GM21717 (cell line): Measurements from ENCODE around the gene RMI2.

Experiments used
- ATAC-seq: cut with Tn5 transposase; IDR thresholded peaks from one replicate; pipeline ENCODE4 v1.9.1; 2021; ENCODE audit warnings: mild to moderate bottlenecking, moderate library complexity; ENCODE audit not compliant: unreplicated experiment

Gene RMI2

DNA sequence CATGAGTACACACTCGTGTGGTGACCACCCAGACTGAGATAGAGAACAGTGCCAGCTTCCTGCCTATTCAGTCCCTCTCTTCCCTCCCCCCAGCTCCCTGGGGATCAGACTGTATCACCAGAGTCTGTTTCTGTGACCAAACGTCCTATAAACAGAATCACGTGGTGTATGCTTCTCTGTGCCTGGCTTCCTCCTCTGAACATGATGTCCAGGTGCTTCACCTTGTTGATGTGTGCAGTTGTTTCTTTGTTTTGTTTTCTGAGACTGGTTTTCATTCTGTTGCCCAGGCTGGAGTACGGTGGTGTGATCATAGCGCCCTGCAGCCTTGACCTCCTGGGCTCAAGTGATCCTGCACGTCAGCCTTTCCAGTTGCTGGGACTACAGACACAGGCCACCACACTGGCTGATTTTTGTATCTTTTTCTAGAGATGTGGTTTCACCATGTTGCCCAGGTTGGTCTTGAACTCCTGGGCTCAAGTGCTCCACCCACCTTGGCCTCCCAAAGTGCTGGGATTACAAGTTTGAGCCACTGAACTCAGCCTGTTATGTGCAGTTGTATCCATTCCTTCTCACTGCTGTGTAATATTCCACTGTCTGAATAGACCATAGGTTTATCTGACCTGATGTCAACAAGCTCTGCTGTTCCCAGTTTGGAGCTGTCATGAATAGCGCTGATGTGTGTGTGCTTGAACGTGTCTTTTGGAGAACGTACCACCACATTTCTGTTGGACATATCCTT is 35.2 kb upstream of the RMI2 start:
- peak; percentile 36 for ATAC-seq

DNA sequence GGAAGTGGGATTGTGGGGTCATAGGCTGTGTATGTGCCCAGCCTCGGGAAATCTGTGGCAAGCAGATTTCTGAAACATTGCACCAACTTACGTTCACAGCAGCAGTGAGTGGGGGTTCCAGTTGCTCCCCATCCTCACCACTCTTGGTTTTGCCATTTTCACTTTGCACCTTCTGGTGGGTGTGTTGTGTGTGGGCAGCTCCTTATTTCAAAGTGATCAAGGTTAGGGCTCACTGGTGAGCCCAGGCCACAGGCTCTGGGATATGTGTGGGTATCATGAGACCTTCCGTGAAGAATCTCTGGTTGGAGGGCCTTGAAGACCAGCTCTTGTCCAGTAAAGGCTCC is 34.7 kb upstream of the RMI2 start:
- no peak for ATAC-seq

DNA sequence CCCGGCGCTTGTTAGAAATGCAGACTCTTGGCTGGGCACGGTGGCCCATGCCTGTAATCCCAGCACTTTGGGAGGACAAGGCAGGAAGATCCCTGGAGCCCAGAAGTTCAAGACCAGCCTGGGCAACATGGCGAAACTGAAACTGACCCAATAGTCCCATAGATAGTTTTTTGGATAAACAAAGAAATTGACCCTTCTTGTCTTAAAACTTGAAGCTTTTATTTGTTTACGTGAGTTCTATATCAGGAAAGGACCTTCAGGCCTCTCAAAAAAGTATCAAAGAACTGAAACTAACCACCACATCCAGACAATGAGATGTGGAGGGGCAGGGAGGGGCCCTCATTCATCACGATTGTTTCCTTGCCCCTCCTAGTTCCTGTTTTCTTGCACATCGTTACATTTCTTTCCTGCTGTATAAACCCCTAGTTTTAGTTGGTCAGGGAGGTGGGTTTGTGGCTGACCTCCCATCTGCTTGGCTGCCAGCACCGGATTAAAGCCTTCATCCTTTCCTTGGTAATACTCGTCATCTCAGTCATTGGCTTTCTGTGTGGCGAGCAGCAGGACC is 34.2 kb upstream of the RMI2 start:
- ATAC-seq = no peak

DNA sequence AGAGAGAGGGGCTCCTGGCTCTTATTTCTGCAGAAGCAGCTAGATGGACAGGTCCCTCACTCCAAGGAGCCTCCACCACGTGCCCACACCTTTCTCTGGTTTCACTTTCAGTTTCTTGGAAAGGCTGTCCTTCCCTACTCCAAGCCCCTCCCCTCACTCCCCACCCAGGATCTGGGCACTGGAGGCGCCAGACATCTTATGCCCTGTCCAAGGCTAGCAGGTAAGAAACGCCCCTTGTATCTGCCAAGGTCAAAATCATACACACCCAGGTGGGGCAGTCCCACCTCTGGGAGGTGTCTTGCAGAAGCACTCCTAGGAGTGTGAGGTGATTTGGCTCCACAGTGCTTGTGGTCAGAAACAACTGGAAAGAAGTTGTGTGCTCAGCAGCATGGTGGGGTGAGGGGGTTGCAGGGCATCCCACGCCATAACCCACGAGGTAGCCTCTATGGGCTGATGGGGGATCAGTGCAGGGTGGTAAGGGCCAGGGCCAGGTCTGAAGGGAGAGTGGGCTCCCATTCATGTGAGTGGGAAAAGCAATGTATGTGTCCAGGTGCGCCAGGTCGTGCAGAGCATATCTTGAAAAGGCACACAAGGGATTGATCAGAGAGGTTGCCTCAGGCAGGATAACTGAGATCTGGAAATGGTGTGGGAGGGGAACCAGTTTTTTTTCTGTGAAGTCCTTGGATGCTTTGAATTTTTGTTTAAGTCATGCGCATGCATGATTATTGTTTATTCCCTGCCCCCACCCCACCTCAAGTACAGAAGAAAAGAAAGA is 32.4 kb upstream of the RMI2 start:
- no peak for ATAC-seq

DNA sequence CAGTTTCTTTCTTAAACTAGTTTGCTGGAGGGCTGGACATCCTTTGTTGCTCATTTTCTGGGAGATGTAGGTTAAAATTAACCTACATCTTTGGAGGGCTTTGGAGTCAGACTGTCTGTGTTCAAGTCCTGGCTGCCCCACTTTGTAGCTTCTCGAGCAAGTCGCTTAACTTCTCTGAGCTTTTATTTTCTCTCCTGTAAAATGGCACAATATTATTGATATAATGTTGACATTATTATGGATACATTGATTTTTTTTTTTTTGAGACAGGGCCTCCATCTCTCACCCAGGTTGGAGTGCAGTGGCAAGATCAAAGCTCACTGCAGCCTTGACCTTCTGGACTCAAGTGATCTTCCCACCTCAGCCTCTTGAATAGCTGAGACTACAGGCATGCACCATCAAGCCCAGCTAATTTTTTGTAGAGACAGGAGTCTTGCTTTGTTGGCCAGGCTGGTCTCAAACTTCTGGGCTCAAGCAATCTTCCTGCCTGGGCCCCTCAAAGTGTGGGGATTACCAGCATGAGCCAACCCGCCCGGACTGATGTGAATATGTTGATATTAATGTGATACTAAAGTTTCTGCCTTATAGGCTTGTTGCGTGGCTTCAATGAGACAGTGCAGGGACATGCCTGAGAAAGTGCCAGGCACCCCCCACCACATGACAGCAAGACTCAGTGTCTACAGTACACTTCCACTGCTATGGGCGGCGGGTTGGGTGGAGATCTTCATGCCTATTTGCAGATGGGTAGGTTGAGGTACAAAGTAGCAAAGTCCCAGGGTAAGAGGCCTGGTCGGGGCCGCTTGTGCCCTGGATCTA is 31.6 kb upstream of the RMI2 start:
- no peak for ATAC-seq

DNA sequence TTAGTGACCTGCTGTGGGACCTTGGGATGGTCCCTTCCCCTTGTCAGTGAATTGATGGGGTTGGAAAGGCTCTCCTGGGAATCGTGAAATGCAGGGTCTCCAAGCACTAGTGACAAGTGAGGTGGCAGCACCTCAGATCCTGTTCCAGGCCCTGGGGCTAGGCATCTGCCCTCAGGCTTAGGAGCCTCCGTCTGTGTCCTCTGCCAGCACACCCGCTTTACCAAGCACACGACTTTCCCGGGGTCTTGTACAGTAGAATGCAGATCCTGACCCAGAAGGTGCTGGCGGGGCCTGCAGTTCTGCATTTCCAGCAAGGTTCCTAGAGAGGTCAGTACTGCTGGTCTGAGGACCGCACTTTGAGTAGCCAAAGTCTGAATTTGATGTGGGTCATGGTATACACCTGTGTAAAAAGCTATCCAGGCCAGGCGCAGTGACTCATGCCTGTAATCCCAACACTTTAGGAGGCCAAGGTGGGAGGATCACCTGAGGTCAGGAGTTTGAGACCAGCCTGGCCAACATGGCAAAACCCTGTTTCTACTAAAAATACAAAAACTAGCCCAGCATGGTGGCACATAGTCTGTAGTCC is 30.9 kb upstream of the RMI2 start:
- no peak for ATAC-seq

DNA sequence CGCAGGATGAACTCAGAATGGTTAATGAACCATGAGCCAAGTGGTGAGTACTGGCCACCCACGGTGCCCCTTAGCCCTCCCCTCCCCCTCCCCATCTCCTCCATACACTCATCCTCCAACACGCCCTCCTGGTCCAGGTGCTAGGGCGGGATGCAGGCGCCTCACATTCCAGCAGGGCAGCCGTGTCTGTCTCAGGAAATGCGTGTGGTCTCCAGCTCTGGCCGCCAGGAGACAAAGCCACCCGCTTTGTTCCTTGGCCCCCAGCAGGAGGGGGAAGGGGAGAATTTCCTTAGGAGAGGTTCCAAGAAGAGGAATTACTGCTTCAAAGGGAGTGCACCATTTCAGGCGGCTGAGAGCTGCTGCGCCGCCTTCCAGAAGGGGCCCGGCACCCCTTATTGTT is 29.7 kb upstream of the RMI2 start:
- no peak for ATAC-seq

DNA sequence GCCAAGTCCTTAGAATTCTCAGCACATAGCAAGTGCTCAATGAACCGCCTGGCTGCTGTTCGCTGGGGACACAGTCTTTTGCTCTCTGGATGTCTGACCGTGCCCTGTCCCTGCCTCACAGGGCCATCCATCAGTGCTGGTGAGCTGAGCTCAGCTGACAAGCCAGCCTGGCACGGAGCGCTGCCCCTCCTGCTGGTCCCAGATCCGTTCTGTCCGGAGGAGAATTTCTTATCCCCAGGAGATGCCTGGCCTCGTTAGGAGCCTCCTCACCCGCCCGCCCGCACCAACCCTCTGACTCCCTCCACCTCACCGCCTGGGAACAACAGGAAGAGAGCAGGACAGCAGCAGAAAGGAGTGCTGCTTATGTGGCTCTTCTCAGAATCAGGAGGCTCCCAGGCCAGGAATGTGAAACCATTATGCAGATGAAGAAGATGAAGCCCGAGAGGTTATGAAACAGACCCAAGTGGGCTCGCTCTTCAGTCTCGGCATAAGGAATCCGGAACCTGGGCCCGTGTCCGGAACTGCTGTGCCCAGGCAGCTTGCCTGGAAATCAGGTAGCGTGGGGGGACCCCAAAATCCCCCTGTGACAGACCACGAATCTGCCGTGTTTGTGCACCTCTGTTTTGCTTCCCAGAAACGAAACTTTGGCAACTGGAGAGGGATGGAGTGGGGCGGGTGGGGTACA is 28.8 kb upstream of the RMI2 start:
- no peak for ATAC-seq

DNA sequence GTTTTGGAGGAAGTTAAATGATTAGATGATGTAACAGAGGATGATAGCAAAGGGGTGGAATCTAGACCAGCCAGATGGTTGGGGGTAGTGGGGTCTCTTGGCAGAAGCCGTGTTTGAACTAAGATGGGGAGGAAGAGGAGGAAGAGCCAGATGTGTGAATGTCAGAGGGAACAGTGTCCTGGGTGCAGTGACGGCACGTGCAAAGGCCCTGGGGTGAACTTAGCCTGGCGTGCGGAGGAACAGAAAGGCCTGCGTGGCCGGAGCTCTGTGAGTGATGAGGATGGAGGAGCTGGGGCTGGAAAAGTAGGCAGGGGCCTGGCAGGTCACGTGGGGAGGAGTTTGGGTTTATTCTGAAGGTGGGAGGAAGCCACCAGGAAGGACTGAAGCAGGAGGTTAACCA is 26.4 kb upstream of the RMI2 start:
- no peak for ATAC-seq

DNA sequence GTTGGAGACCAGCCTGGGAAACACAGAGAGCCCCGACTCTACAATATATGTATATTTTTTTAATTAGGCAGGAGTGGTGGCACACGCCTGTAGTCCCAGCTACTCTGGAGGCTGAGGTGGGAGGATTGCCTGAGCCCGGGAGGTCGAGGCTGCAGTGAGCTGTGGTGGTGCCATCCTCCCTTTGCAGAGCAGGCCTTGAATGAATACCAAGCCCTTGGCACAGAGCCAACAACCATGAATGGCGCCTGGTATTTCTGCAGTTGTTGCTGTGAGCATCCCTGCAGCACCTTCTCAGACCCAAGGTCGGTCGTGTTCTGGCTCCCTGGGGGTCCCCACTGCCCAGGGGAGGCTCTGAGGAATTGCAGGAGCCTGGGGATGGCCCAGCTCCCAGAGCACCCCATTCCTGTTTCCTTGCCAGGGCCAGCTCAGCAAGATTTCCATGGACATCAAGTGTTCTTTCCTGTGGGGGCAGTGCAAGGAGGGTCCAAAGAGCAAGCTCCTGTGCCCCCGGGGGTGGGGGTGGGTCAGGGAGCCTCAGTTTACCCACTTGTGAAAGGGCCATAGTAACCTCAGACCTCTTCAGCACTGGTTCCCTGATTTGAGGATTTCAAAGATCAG is 25.6 kb upstream of the RMI2 start:
- ATAC-seq = no peak

DNA sequence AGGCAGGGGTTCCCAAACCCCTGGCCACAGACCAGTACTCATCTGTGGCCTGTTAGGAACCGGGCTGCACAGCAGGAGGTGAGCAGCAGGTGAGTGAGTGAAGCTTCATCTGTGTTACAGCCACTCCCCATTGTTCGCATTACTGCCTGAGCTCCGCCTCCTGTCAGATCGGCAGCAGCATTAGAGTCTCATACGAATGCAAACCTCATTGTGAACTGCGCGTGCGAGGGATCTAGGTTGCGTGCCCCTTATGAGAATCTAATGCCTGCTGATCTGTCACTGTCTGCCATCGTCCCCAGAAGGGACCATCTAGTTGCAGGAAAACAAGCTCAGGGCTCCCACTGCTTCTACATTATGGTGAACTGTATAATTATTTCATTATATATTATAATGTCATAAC is 25.1 kb upstream of the RMI2 start:
- no peak for ATAC-seq

DNA sequence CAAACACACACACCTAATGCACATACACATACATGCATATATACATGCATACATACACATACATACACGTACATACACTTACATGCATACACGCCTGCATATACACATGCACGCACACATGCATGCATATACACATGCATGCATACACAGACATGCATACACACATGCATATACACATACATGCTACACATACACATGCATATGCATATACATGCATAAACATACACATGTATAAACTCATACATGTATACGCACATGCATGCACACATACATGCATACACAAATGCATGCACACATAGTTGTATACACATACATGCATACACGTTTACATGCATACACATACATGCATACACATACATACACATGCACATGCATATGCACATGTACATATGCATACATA is 23.6 kb upstream of the RMI2 start:
- no peak for ATAC-seq

DNA sequence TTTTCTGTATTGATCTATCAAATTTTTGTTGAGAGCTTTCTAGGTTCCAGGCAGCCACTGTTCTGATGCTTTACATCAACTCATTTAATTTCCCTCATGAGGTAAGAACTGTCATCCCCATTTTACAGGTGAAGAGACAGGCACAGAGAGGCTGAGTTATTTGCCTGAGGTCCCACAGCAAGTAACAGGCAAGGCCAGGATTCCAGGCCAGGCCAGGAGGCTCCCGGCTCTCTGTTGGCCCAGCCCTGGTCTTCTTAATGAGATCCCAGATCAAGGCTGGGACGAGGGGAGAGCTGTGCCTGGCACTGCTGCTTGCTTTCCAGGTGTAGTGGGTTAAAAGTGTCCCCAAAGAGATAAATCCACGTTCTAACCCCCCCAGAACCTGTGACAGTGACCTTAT is 22.4 kb upstream of the RMI2 start:
- no peak for ATAC-seq

DNA sequence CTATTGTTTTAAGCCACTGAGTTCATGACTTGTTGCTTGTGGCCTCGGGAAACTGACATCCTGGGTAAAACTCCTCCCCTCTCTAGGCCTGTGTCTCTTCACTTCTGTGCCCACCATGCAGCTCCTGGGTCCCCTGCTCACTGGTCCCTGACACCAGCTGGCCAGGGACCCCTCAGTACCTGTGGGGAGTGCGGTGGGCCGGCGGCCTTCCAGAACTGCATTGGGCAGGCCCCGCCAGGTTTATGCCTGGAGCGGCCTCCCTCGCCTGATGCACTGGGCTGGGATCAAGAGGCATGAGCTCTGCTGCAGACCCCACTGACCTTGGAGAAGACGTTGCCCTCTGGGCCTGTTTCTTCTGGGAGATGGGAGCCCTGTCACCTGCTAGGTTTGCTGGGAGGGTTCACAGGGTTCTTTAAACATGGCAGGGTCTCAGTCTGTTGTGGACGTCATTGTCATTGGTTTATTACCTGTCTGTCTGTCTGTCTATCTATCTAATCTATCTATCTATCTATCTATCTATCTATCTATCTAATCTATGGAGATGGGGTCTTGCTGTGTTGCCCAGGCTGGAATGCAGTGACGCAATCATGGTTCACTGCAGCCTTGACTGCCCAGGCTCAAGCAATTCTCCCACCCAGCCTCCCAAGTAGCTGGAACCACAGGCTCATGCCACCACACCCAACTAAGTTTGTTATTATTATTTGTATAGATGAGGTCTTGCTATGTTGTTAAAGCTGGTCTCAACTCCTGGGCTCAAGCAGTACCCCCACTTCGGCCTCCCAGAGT is 21.5 kb upstream of the RMI2 start:
- ATAC-seq = no peak

DNA sequence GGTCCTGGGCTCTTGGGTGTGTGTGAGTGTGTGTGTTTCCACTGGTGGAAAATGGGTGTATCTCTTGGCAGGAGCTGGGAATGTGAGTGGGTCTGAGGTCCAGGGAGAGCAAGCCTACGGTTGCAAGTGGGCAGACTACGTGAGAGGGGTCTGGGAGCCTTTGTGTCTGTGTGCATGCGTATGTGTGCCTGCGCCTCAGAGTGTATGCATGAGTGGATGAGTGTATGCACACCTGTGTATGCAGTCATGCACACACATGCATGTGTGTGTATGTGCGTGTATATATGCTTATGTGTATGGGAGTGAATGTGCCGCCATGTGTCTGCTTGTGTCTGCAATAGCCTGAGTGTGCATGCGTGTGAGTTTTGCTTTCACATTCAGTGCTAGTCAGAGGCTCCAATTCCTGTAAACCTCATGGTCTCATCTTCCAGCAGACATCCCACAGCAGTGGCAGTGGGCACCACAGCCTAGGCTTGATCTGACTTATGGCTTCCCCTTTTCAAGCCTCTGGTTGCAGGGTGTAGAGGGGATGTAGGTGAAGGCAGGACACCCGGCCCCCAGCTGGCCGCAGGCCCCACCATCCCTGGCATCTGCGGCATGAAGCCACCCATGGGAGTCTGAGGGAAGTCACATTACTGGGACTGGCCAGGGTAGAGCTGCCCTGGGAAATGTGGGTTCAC is 19.7 kb upstream of the RMI2 start:
- peak; percentile 28 for ATAC-seq

DNA sequence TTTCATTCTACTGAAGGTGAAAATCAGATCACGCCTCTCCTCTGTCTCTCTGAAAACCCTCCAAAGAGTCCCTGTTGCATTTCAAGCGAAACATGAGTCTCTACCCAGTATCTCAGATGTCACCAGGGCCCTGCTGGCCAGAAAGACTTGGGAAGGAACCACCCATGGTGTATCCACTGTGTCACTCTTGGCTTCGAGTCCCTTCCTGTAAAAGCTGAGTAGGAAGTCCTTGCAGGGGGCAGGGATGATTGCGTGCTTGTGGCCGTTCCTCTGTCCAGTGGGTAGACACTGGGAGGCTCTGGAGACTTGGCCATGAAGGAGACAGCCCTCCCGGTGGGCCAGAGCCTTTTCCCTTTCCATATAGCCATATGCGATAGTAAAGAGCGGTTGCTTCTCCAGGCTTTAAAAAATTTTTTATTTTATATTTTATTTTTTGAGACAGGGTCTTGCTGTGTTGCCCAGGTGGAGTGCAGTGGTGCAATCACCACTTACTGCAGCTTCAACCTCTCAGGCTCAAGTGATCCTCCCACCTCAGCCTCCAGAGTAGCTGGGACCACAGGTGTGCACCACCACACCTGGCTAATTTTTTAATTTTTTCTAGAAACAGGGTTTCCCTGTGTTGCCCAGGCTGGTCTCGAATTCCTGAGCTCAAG is 19.0 kb upstream of the RMI2 start:
- no peak for ATAC-seq

DNA sequence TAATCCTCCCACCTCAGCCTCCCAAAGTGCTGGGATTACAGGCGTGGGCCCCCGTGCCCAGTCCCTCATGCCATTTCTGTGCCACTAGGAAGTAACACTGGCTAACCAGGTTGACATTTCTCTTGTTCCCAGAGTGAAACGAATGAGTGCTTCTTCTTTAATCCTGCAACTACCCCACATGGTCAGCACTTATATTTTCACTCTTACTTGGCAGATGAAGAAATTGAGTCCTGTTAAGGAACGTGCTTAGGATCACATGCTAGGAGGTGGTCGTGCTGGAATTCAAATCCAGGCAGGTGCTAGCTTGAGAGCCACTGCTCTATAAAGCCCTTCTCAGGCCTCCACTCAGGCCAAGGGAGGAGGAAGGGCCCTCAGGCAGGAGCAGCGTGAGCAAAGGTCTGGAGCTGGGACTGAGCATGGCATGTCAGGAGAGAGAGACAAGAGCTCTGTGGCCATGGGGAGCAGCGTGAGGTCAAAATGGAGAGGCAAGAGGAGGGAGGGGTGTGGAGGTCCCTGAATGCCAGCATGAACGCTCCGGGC is 18.5 kb upstream of the RMI2 start:
- ATAC-seq = no peak
